Loucy (cell line): ENCODE data around the gene FMN1.

Experiments
- EZH2phosphoT487 ChIP-seq: fragments of 200-600 bp; IDR thresholded peaks from 2 replicates; pipeline ENCODE4 v1.6.1; 2018; ENCODE audit warnings: antibody characterized with exemption, mild to moderate bottlenecking, moderate library complexity, borderline replicate concordance
- TF ChIP-seq, protein P1 (sequence below): fragments of 200-600 bp; sonication (generic); conservative IDR thresholded peaks from 2 replicates; pipeline ENCODE4 v1.5.1; 2014; ENCODE audit warnings: mild to moderate bottlenecking, antibody characterized with exemption, low read length

DNA sequence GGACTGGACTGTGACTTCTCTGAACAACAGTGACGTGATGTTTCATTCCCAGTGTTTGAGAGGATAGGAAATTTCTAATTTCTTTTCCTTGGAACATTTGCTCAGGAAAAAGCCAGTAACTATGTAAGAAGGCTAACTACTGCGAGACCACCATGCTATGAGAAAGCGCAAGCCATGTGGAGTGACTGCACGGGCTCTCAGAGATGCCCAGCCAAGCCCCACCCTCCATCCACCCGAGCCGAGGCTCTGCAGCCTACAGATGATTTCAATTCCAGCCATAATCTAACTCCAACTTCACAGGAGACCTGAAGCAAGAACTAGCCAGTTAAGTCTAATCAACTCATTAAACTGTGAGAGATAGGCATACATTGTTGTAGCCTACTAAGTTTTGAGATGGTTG, 352.4 kb downstream of the FMN1 start:
- TF ChIP-seq, protein P1, sequence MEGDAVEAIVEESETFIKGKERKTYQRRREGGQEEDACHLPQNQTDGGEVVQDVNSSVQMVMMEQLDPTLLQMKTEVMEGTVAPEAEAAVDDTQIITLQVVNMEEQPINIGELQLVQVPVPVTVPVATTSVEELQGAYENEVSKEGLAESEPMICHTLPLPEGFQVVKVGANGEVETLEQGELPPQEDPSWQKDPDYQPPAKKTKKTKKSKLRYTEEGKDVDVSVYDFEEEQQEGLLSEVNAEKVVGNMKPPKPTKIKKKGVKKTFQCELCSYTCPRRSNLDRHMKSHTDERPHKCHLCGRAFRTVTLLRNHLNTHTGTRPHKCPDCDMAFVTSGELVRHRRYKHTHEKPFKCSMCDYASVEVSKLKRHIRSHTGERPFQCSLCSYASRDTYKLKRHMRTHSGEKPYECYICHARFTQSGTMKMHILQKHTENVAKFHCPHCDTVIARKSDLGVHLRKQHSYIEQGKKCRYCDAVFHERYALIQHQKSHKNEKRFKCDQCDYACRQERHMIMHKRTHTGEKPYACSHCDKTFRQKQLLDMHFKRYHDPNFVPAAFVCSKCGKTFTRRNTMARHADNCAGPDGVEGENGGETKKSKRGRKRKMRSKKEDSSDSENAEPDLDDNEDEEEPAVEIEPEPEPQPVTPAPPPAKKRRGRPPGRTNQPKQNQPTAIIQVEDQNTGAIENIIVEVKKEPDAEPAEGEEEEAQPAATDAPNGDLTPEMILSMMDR: no peak
- no peak for TF ChIP-seq EZH2phosphoT487
